Hepatocyte (in vitro differentiated cells): Measurements from ENCODE around the gene KCNA10. TPM values are rescaled to one million over a fixed set of nuclear protein-coding genes. Genes with fewer than 3 reads are reported as not detected.

ENCODE experiments used
- DNase-seq: peaks from one replicate; pipeline ENCODE4 v3.0.0-alpha.2; 2016; ENCODE audit warnings: low spot score
- H2AFZ ChIP-seq: fragments of 200-600 bp; sonication (generic); 2 replicates; pipeline ENCODE4 v1.6.0; 2016; ENCODE audit warnings: antibody characterized with exemption, mild to moderate bottlenecking
- H3K27ac ChIP-seq: fragments of 200-600 bp; sonication (generic); 2 replicates; pipeline ENCODE4 v1.5.1; 2016; ENCODE audit warnings: mild to moderate bottlenecking
- H3K27me3 ChIP-seq: fragments of 200-600 bp; sonication (generic); 2 replicates; pipeline ENCODE4 v1.6.1; 2016
- H3K36me3 ChIP-seq: fragments of 200-600 bp; sonication (generic); replicated peaks from 2 replicates; pipeline ENCODE4 v1.5.1; 2016; ENCODE audit warnings: low read depth; ENCODE audit not compliant: insufficient read depth
- H3K4me1 ChIP-seq: fragments of 200-600 bp; sonication (generic); 2 replicates; pipeline ENCODE4 v1.5.1; 2016; ENCODE audit warnings: mild to moderate bottlenecking, moderate library complexity; ENCODE audit not compliant: insufficient read depth
- H3K4me2 ChIP-seq: fragments of 200-600 bp; sonication (generic); 2 replicates; pipeline ENCODE4 v1.6.0; 2016
- H3K4me3 ChIP-seq: fragments of 200-600 bp; sonication (generic); 2 replicates; pipeline ENCODE4 v1.5.1; 2016; ENCODE audit warnings: mild to moderate bottlenecking
- H3K79me2 ChIP-seq: fragments of 200-600 bp; sonication (generic); 2 replicates; pipeline ENCODE4 v1.6.0; 2017; ENCODE audit warnings: mild to moderate bottlenecking
- H3K9me2 ChIP-seq: fragments of 200-600 bp; sonication (generic); replicated peaks from 2 replicates; pipeline ENCODE4 v1.6.0; 2017; ENCODE audit warnings: mild to moderate bottlenecking; ENCODE audit not compliant: insufficient read depth
- H3K9me3 ChIP-seq: fragments of 200-600 bp; sonication (generic); 2 replicates; pipeline ENCODE4 v1.5.1; 2016; ENCODE audit warnings: low read depth, mild to moderate bottlenecking
- H4K20me1 ChIP-seq: fragments of 200-600 bp; sonication (generic); 2 replicates; pipeline ENCODE4 v1.6.0; 2016; ENCODE audit warnings: mild to moderate bottlenecking; ENCODE audit not compliant: insufficient read depth, poor library complexity, severe bottlenecking
- CTCF ChIP-seq: fragments of 200-600 bp; sonication (generic); IDR thresholded peaks from 2 replicates; pipeline ENCODE4 v1.5.1; 2016; ENCODE audit warnings: antibody characterized with exemption, mild to moderate bottlenecking; ENCODE audit not compliant: poor library complexity
- EZH2 ChIP-seq: fragments of 200-600 bp; sonication (generic); IDR thresholded peaks from 2 replicates; pipeline ENCODE4 v1.6.1; 2016; ENCODE audit warnings: antibody characterized with exemption, mild to moderate bottlenecking, borderline replicate concordance
- EZH2phosphoT487 ChIP-seq: fragments of 200-600 bp; sonication (generic); IDR thresholded peaks from one replicate; pipeline ENCODE4 v1.6.1; 2018; ENCODE audit warnings: antibody characterized with exemption, mild to moderate bottlenecking, low read depth, moderate library complexity; ENCODE audit not compliant: unreplicated experiment, severe bottlenecking
- WGBS: methylation state at CpG from one replicate; pipeline ENCODE4 v1.1.6; 2016; ENCODE audit warnings: low lambda C conversion rate; ENCODE audit errors: missing lambda C conversion rate; 5-methylcytosine and 5-hydroxymethylcytosine counted together
- polyA plus RNA-seq: library from polyadenylated mRNA; unstranded; fragments of >200 nt; fragmentation: Nextera tagmentation; extraction: Ambion mirVana; gene quantifications from 2 replicates; pipeline ENCODE4 v1.2.1, GENCODE V29; 2016
- total RNA-seq: library from RNA; depleted of rRNA; stranded (reverse); fragments of >200 nt; gene quantifications from 2 replicates; pipeline ENCODE4 v1.2.3, GENCODE V29; 2014

The KCNA10 gene
- total and polyA plus RNA-seq, 2 experiments from 2014 or later: not detected

GRCh38 chr1:110523011-110523410 lies 4.0 kb upstream of the KCNA10 start:
- Histone ChIP-seq H3K79me2 (no peaks in the 10 kb centered on the region), H2AFZ (no peak overlapping the region), H3K9me2 (no peaks in the 10 kb centered on the region), H4K20me1 (no peaks in the 10 kb centered on the region), H3K9me3 (no peaks in the 10 kb centered on the region), H3K27ac (no peak overlapping the region), H3K4me3 (no peak overlapping the region), H3K4me1 (no peaks in the 10 kb centered on the region), H3K36me3 (no peaks in the 10 kb centered on the region), H3K4me2 (no peak overlapping the region), H3K27me3 (peaks cover 40% of the 10 kb centered on the region)
- TF ChIP-seq CTCF: no peak
- no peak for TF ChIP-seq EZH2phosphoT487
- no peak for TF ChIP-seq EZH2
- DNase-seq: peak; percentile 25
- 69% methylated on average over 4 of the region's 4 CpGs for WGBS

GRCh38 chr1:110522560-110522959 lies 3.6 kb upstream of the KCNA10 start:
- H3K79me2 ChIP-seq: no peaks in the 10 kb centered on the region
- no peak for DNase-seq
- H3K27ac ChIP-seq: no peak overlapping the region
- no peaks in the 10 kb centered on the region for H3K9me3 ChIP-seq
- H3K36me3 ChIP-seq: no peaks in the 10 kb centered on the region
- H3K4me2 ChIP-seq: no peak overlapping the region
- H3K9me2 ChIP-seq: no peaks in the 10 kb centered on the region
- peaks cover 40% of the 10 kb centered on the region for H3K27me3 ChIP-seq
- WGBS: 77% methylated on average over 5 of the region's 5 CpGs
- H3K4me1 ChIP-seq: no peaks in the 10 kb centered on the region
- no peak overlapping the region for H3K4me3 ChIP-seq
- TF ChIP-seq EZH2phosphoT487 (no peak), EZH2 (no peak), CTCF (no peak)
- H4K20me1 ChIP-seq: no peaks in the 10 kb centered on the region
- no peak overlapping the region for H2AFZ ChIP-seq

GRCh38 chr1:110520827-110521226 lies 1.9 kb upstream of the KCNA10 start:
- no peaks in the 10 kb centered on the region for H4K20me1 ChIP-seq
- no peak overlapping the region for H3K27ac ChIP-seq
- TF ChIP-seq EZH2: no peak
- TF ChIP-seq EZH2phosphoT487: no peak
- TF ChIP-seq CTCF: no peak
- no peaks in the 10 kb centered on the region for H3K36me3 ChIP-seq
- no peak overlapping the region for H3K4me2 ChIP-seq
- H3K4me3 ChIP-seq: no peak overlapping the region
- 57% methylated on average over 3 of the region's 3 CpGs for whole genome bisulfite sequencing
- no peaks in the 10 kb centered on the region for H3K9me2 ChIP-seq
- H3K9me3 ChIP-seq: no peaks in the 10 kb centered on the region
- no peaks in the 10 kb centered on the region for H3K79me2 ChIP-seq
- H2AFZ ChIP-seq: no peak overlapping the region
- H3K4me1 ChIP-seq: no peaks in the 10 kb centered on the region
- no peak for DNase-seq
- peaks cover 23% of the 10 kb centered on the region for H3K27me3 ChIP-seq

DNA sequence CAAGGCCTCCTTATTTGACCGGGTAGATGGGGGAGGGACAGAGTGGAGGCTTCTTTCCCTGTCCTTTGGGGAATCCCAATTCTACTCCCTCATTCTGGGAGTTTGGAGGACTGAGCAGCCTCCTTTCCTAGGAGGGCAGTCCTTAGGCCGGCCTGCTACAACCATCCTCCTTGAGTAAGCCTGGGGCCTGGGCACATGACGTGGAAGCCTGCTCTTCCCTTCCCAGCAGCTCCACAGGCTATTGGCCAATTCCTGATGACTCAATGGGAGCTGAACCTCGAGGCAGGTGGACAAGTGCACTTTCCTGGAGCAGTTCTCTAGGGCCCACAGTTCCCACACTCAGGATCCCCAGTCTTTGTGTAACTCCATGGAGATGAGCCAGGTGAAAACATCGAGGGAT lies 3.1 kb downstream of the KCNA10 start:
- H3K79me2 ChIP-seq: no peaks in the 10 kb centered on the region
- no peak for DNase-seq
- no peaks in the 10 kb centered on the region for H4K20me1 ChIP-seq
- TF ChIP-seq CTCF (no peak), EZH2 (no peak), EZH2phosphoT487 (no peak)
- H3K36me3 ChIP-seq: no peaks in the 10 kb centered on the region
- no peaks in the 10 kb centered on the region for H3K9me3 ChIP-seq
- H3K4me1 ChIP-seq: no peaks in the 10 kb centered on the region
- no peak overlapping the region for H3K4me3 ChIP-seq
- no peak overlapping the region for H2AFZ ChIP-seq
- no peak overlapping the region for H3K4me2 ChIP-seq
- WGBS: 70% methylated on average over 5 of the region's 5 CpGs
- H3K27ac ChIP-seq: no peak overlapping the region
- H3K9me2 ChIP-seq: no peaks in the 10 kb centered on the region
- peaks cover 3% of the 10 kb centered on the region for H3K27me3 ChIP-seq
